Astrocyte of the spinal cord (primary cell): Measurements from ENCODE around the gene DCLK1.

Experiments used
- DNase-seq: peaks from one replicate; pipeline ENCODE4 v3.0.0; 2011; ENCODE audit warnings: low read depth, low spot score
- H3K4me3 ChIP-seq: 2 replicates; pipeline ENCODE4 v1.5.1; 2011; ENCODE audit warnings: low read depth, mild to moderate bottlenecking, low read length, moderate library complexity
- CTCF ChIP-seq: IDR thresholded peaks from 2 replicates; pipeline ENCODE4 v1.5.1; 2012; ENCODE audit warnings: low read depth, mild to moderate bottlenecking, low read length, inconsistent platforms
- in situ Hi-C: cut with HindIII; loops from 2 replicates; pipeline ENCODE4 v1.10.0; 2017; ENCODE audit warnings: low sequenced_read_pairs

DCLK1 gene

GRCh38 chr13:36134632-36135031 is 3.5 kb upstream of the DCLK1 start:
- no peak overlapping the region for H3K4me3 ChIP-seq
- DNase-seq: no peak
- in situ Hi-C loops: no loop called here
- no peak for TF ChIP-seq CTCF

GRCh38 chr13:36133950-36134626 is 2.9 kb upstream of the DCLK1 start:
- TF ChIP-seq CTCF: no peak
- no peak for DNase-seq
- H3K4me3 ChIP-seq: no peak overlapping the region
- in situ Hi-C loops: no loop called here

- DNase-seq: no peak
- TF ChIP-seq CTCF: no peak
- no peak overlapping the region for H3K4me3 ChIP-seq
- in situ Hi-C loops: no loop called here
Observed at GRCh38 chr13:36132376-36132775, 1.2 kb upstream of the DCLK1 start.

GRCh38 chr13:36131931-36132297 is 732 bp upstream of the DCLK1 start:
- DNase-seq: peak; percentile 79
- no peak for TF ChIP-seq CTCF
- no peak overlapping the region for H3K4me3 ChIP-seq
- in situ Hi-C loops: no loop called here

GRCh38 chr13:36130552-36131221 is 495 bp downstream of the DCLK1 start:
- in situ Hi-C loops: no loop called here
- peak; percentile 14 for DNase-seq
- peak overlapping the region; percentile 57 for H3K4me3 ChIP-seq
- TF ChIP-seq CTCF: no peak

- TF ChIP-seq CTCF: no peak
- no peak for DNase-seq
- in situ Hi-C loops: no loop called here
- H3K4me3 ChIP-seq: peak overlapping the region; percentile 57
Observed at GRCh38 chr13:36130193-36130551, 1.0 kb downstream of the DCLK1 start.
